Kidney (tissue), 14 donors: ENCODE measurements around the gene SCUBE3. TPM values are rescaled to one million over a fixed set of nuclear protein-coding genes. Genes with fewer than 3 reads are reported as not detected.

Source experiments
- DNase-seq, 5 donors: peaks; one replicate each; pipeline ENCODE4 v3.0.0-alpha.2; 2013 to 2020
- FAIRE-seq: peaks from 2 replicates; lab custom pipeline; 2012; peaks lifted over from hg19 to GRCh38; lab: Jason Lieb, UNC
- H3K27ac ChIP-seq, 2 donors: one replicate each; pipeline ENCODE4 v1.7.0; 2013; ENCODE audit warnings: low read depth in 2 of 2, low read length in 2 of 2, inconsistent platforms in 1 of 2
- H3K27me3 ChIP-seq: one replicate; pipeline ENCODE4 v1.7.1; 2013; ENCODE audit warnings: low read length, inconsistent platforms; ENCODE audit not compliant: control insufficient read depth, insufficient read depth
- H3K36me3 ChIP-seq, 3 donors: one replicate each; pipeline versions ENCODE4 v1.7.0 to v1.7.1; 2013; ENCODE audit warnings: low read length in 3 of 3, control low read depth in 1 of 3, inconsistent platforms in 1 of 3; ENCODE audit not compliant: insufficient read depth in 3 of 3, control insufficient read depth in 2 of 3
- H3K4me1 ChIP-seq, 3 donors: one replicate each; pipeline versions ENCODE4 v1.7.0 to v1.7.1; 2013; ENCODE audit warnings: low read length in 3 of 3, inconsistent platforms in 1 of 3, low read depth in 1 of 3; ENCODE audit not compliant: control insufficient read depth in 2 of 3, insufficient read depth in 2 of 3
- H3K4me3 ChIP-seq, 3 donors: one replicate each; pipeline versions ENCODE4 v1.7.0 to v1.8.1; 2013; ENCODE audit warnings: low read length in 3 of 3, control low read depth in 1 of 3, inconsistent platforms in 1 of 3
- H3K9ac ChIP-seq, 3 donors: one replicate each; pipeline versions ENCODE4 v1.7.0 to v1.7.1; 2013; ENCODE audit warnings: low read length in 3 of 3, control low read depth in 1 of 3, inconsistent platforms in 1 of 3
- H3K9me3 ChIP-seq, 3 donors: one replicate each; pipeline versions ENCODE4 v1.7.0 to v1.7.1; 2013; ENCODE audit warnings: low read length in 3 of 3, control low read depth in 1 of 3, inconsistent platforms in 1 of 3; ENCODE audit not compliant: control insufficient read depth in 2 of 3, insufficient read depth in 1 of 3
- intact Hi-C: fragments of 100-400 bp; cut with DNase I; formaldehyde crosslinking; loops from one replicate; pipeline ENCODE4 v1.11.1; 2022
- polyA plus RNA-seq: library from polyadenylated mRNA; stranded (reverse); fragments of 350-450 nt; fragmentation: Illumina TruSeq; extraction: RNeasy Lipid Tissue Mini Kit (QIAGEN cat#74804); gene quantifications from one replicate; pipeline ENCODE4 v1.2.3, GENCODE V29; 2014; ENCODE audit warnings: low read depth, low replicate concordance; ENCODE audit not compliant: insufficient read depth
- total RNA-seq: library from RNA; stranded (reverse); fragmentation: NEBNext Ultra II Directional; extraction: Animal tissue kit (Norgen Biotek cat#: 25700); gene quantifications from one replicate; pipeline ENCODE4 v1.2.1, GENCODE V29; 2021
- TF ChIP-seq, protein P1 (sequence below): IDR thresholded peaks from 3 replicates; pipeline ENCODE4 v1.5.1; 2012; ENCODE audit warnings: mild to moderate bottlenecking, moderate library complexity, borderline replicate concordance; ENCODE audit not compliant: insufficient read depth; ENCODE audit errors: extremely low read depth
- donor health status: control.
- donor health status: control.
- donor health status: control.
- donor health status: control.
- donor health status: control.
- donor health status: DM: yes; HTN: yes; CAD: no.
- donor health status: Normal renal cell carcinoma (clear cell type).

Gene SCUBE3
- total and polyA plus RNA-seq, 2 donors from 2014 or later = 2.5 to 4.5 TPM

- H3K27me3 ChIP-seq = no peaks in the 10 kb centered on the region
- peaks cover 3 to 57% (median 50%) of the 10 kb centered on the region in 3 donors for H3K36me3 ChIP-seq
- FAIRE-seq (no peak), DNase-seq (no peak)
- H3K9ac ChIP-seq = no peak overlapping the region
- H3K4me1 ChIP-seq = no peaks in the 10 kb centered on the region
- TF ChIP-seq, protein P1, sequence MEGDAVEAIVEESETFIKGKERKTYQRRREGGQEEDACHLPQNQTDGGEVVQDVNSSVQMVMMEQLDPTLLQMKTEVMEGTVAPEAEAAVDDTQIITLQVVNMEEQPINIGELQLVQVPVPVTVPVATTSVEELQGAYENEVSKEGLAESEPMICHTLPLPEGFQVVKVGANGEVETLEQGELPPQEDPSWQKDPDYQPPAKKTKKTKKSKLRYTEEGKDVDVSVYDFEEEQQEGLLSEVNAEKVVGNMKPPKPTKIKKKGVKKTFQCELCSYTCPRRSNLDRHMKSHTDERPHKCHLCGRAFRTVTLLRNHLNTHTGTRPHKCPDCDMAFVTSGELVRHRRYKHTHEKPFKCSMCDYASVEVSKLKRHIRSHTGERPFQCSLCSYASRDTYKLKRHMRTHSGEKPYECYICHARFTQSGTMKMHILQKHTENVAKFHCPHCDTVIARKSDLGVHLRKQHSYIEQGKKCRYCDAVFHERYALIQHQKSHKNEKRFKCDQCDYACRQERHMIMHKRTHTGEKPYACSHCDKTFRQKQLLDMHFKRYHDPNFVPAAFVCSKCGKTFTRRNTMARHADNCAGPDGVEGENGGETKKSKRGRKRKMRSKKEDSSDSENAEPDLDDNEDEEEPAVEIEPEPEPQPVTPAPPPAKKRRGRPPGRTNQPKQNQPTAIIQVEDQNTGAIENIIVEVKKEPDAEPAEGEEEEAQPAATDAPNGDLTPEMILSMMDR = no peak
- no peak overlapping the region for H3K4me3 ChIP-seq
- H3K9me3 ChIP-seq = no peaks in the 10 kb centered on the region
- intact Hi-C loops = no loop called here
- no peak overlapping the region for H3K27ac ChIP-seq
Measured at GRCh38 chr6:35291491-35291890, 77.7 kb downstream of the SCUBE3 start.

DNA sequence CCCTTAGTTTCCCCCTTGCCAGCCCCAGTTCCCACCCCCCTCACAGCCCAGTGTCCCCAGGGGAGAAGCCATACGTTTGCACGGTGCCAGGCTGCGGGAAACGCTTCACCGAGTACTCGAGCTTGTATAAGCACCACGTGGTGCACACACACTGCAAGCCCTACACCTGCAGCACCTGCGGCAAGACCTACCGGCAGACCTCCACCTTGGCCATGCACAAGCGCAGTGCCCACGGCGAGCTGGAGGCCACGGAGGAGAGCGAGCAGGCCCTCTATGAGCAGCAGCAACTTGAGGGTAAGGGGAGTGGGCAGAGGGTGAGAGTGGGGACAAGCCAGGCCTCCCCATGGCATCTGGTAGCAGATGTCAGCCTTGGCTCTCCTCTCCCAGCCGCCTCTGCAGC, 78.7 kb downstream of the SCUBE3 start:
- Histone ChIP-seq H3K4me1 (peaks cover 0 to 5% (median 0%) of the 10 kb centered on the region in 3 donors), H3K9ac (no peak overlapping the region), H3K27ac (no peak overlapping the region), H3K27me3 (no peaks in the 10 kb centered on the region), H3K36me3 (peaks cover 3 to 50% (median 41%) of the 10 kb centered on the region in 3 donors), H3K4me3 (no peak overlapping the region), H3K9me3 (no peaks in the 10 kb centered on the region)
- intact Hi-C loops = no loop called here
- TF ChIP-seq, protein P1 = no peak
- FAIRE-seq (no peak), DNase-seq (peak in 1 of 5 donors; percentile 13)

DNA sequence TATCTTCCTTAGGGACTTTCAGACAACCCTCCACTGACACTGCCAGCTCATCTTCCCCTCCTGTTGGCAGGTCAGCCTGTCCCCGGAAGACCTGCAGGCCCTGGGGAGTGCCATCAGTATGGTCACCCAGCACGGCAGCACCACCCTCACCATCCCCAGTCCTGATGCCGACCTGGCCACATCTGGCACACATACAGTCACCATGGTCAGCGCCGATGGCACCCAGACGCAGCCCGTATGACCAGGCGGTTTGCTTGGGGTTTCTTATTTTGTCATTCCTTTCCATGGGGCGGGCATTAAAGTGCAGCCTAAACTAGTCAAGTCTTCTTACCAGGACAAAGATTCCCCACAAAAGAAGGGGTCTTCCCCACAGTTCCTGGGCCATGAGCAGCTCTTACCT, 79.9 kb downstream of the SCUBE3 start:
- H3K9me3 ChIP-seq = no peaks in the 10 kb centered on the region
- no peak overlapping the region for H3K4me3 ChIP-seq
- DNase-seq = no peak
- H3K27me3 ChIP-seq = no peaks in the 10 kb centered on the region
- TF ChIP-seq, protein P1 = no peak
- H3K9ac ChIP-seq = no peak overlapping the region
- intact Hi-C loops = no loop called here
- no peak overlapping the region for H3K27ac ChIP-seq
- FAIRE-seq = no peak
- peaks cover 3 to 42% (median 29%) of the 10 kb centered on the region in 3 donors for H3K36me3 ChIP-seq
- peaks cover 0 to 10% (median 0%) of the 10 kb centered on the region in 3 donors for H3K4me1 ChIP-seq
